Urinary bladder (tissue), 4 donors: Measurements from ENCODE around the gene IFNA14. TPM values are rescaled to one million over a fixed set of nuclear protein-coding genes. Genes with fewer than 3 reads are reported as not detected.
"Not testable (repeated sequence)": the region's sequence is repeated elsewhere in the genome, so short reads cannot be mapped to it uniquely, and the experiment has no call there.

Source experiments
- DNase-seq: peaks from one replicate; pipeline ENCODE4 v3.0.0-alpha.2; 2015; ENCODE audit errors: extremely low spot score
- H3K27ac ChIP-seq: one replicate; pipeline ENCODE4 v1.5.1; 2013; ENCODE audit warnings: low read depth, mild to moderate bottlenecking, moderate library complexity
- H3K36me3 ChIP-seq: one replicate; pipeline ENCODE4 v1.6.1; 2013; ENCODE audit warnings: mild to moderate bottlenecking, moderate library complexity; ENCODE audit not compliant: insufficient read depth
- H3K4me1 ChIP-seq: one replicate; pipeline ENCODE4 v1.6.1; 2013; ENCODE audit warnings: mild to moderate bottlenecking, moderate library complexity; ENCODE audit not compliant: insufficient read depth
- H3K4me3 ChIP-seq: one replicate; pipeline ENCODE4 v1.5.1; 2013; ENCODE audit warnings: low read depth, low read length
- WGBS: extraction: QIAGEN DNeasy Blood & Tissue Kit; methylation state at CpG from one replicate; pipeline ENCODE4 v1.1.7; 2013; 5-methylcytosine and 5-hydroxymethylcytosine counted together
- polyA plus RNA-seq: library from polyadenylated mRNA; stranded (reverse); fragments of 200-250 nt; gene quantifications from one replicate; pipeline ENCODE4 v1.2.3, GENCODE V29; 2013
- total RNA-seq: library from RNA; depleted of rRNA; stranded (reverse); fragments of >200 nt; gene quantifications from one replicate; pipeline ENCODE4 v1.2.3, GENCODE V29; 2014
- donor health status: healthy with polysubstance abuse.
- donor health status: healthy.

Gene IFNA14
- total and polyA plus RNA-seq, 2 donors = not detected

- H3K4me1 ChIP-seq = no peaks in the 10 kb centered on the region
- no peak overlapping the region for H3K4me3 ChIP-seq
- no peak for DNase-seq
- no peak overlapping the region for H3K27ac ChIP-seq
- H3K36me3 ChIP-seq = no peaks in the 10 kb centered on the region
- WGBS = 36% methylated on average over 1 of the region's 1 CpG
These were observed 11.4 kb upstream of the IFNA14 start for GRCh38 chr9:21251190-21251589.

GRCh38 chr9:21244836-21245235 lies 5.0 kb upstream of the IFNA14 start:
- no peaks in the 10 kb centered on the region for H3K4me1 ChIP-seq
- no peak overlapping the region for H3K27ac ChIP-seq
- DNase-seq = no peak
- no peaks in the 10 kb centered on the region for H3K36me3 ChIP-seq
- H3K4me3 ChIP-seq = no peak overlapping the region
- 61% methylated on average over 2 of the region's 2 CpGs for WGBS

- H3K4me1 ChIP-seq, DNase-seq: not testable (repeated sequence)
- 15% methylated on average over 1 of the region's 1 CpG for WGBS
These were observed 3.5 kb downstream of the IFNA14 start for GRCh38 chr9:21236360-21236714.

GRCh38 chr9:21235468-21236359 lies 4.1 kb downstream of the IFNA14 start:
- WGBS = 33% methylated on average over 8 of the region's 8 CpGs
- DNase-seq, H3K27ac ChIP-seq, H3K4me1 ChIP-seq, H3K36me3 ChIP-seq, H3K4me3 ChIP-seq: not testable (repeated sequence)

More at GRCh38 chr9:21236360-21236714, 3.5 kb downstream of the IFNA14 start:
- not testable (repeated sequence) for H3K36me3 ChIP-seq, H3K4me3 ChIP-seq, H3K27ac ChIP-seq

GRCh38 chr9:21234153-21234687 lies 5.6 kb downstream of the IFNA14 start:
- no peaks in the 10 kb centered on the region for H3K4me1 ChIP-seq

GRCh38 chr9:21233258-21233657 lies 6.5 kb downstream of the IFNA14 start:
- no peak for DNase-seq
- WGBS = 91% methylated on average over 2 of the region's 2 CpGs
- H3K27ac ChIP-seq = no peak overlapping the region
- H3K4me3 ChIP-seq = no peak overlapping the region
- H3K4me1 ChIP-seq = no peaks in the 10 kb centered on the region
- no peaks in the 10 kb centered on the region for H3K36me3 ChIP-seq

More at GRCh38 chr9:21234153-21234687, 5.6 kb downstream of the IFNA14 start:
- 85% methylated on average over 4 of the region's 4 CpGs for WGBS
- Histone ChIP-seq H3K27ac (no peak overlapping the region), H3K36me3 (no peaks in the 10 kb centered on the region), H3K4me3 (no peak overlapping the region)
- DNase-seq = no peak

GRCh38 chr9:21228122-21228521 lies 11.7 kb downstream of the IFNA14 start, which contains the start of gene IFNA17:
Gene IFNA17, minus strand, starts transcription at chr9:21228222. Its CDS starts 49 bp downstream, at chr9:21228173.
- no peaks in the 10 kb centered on the region for H3K36me3 ChIP-seq
- H3K4me3 ChIP-seq = no peak within 1 kb of the TSS
- 69% methylated on average over 2 of the region's 2 CpGs for WGBS
- no peaks in the 10 kb centered on the region for H3K4me1 ChIP-seq
- H3K27ac ChIP-seq = no peak within 1 kb of the TSS
- DNase-seq = no peak

- DNase-seq = not testable (repeated sequence)
- WGBS = 95% methylated on average over 1 of the region's 1 CpG
These were observed 22.6 kb downstream of the IFNA14 start, which contains the start of gene IFNA16 for GRCh38 chr9:21217211-21217610. Gene IFNA16, minus strand, starts transcription at chr9:21217311. Its CDS starts 6 bp downstream, at chr9:21217305.

GRCh38 chr9:21213411-21214326 lies 26.1 kb downstream of the IFNA14 start:
- H3K27ac ChIP-seq, H3K4me3 ChIP-seq, H3K36me3 ChIP-seq, DNase-seq, H3K4me1 ChIP-seq: not testable (repeated sequence)
- 36% methylated on average over 5 of the region's 5 CpGs for WGBS

More at GRCh38 chr9:21217211-21217610, 22.6 kb downstream of the IFNA14 start, which contains the start of gene IFNA16:
- not testable (repeated sequence) for H3K36me3 ChIP-seq, H3K4me3 ChIP-seq, H3K27ac ChIP-seq, H3K4me1 ChIP-seq

- H3K4me3 ChIP-seq, H3K36me3 ChIP-seq, DNase-seq, H3K4me1 ChIP-seq, H3K27ac ChIP-seq: not testable (repeated sequence)
- WGBS = 55% methylated on average over 2 of the region's 2 CpGs
These were observed 27.6 kb downstream of the IFNA14 start for GRCh38 chr9:21212160-21212559.

- H3K4me1 ChIP-seq, H3K36me3 ChIP-seq, H3K4me3 ChIP-seq, DNase-seq, H3K27ac ChIP-seq: not testable (repeated sequence)
- 94% methylated on average over 2 of the region's 2 CpGs for WGBS
These were observed 29.0 kb downstream of the IFNA14 start for GRCh38 chr9:21210782-21211181.

- no peaks in the 10 kb centered on the region for H3K36me3 ChIP-seq
- 93% methylated on average over 7 of the region's 7 CpGs for WGBS
- H3K4me1 ChIP-seq = no peaks in the 10 kb centered on the region
- no peak overlapping the region for H3K27ac ChIP-seq
- no peak overlapping the region for H3K4me3 ChIP-seq
- DNase-seq = no peak
These were observed 29.5 kb downstream of the IFNA14 start for GRCh38 chr9:21210311-21210710.

- not testable (repeated sequence) for H3K27ac ChIP-seq, H3K4me3 ChIP-seq, H3K4me1 ChIP-seq, H3K36me3 ChIP-seq, DNase-seq
- 87% methylated on average over 3 of the region's 3 CpGs for WGBS
These were observed 32.8 kb downstream of the IFNA14 start, which contains the start of gene IFNA10 for GRCh38 chr9:21207043-21207442. Gene IFNA10, minus strand, starts transcription at chr9:21207143. Its CDS starts 46 bp downstream, at chr9:21207097.
